GM12878 (cell line): Measurements from ENCODE around the gene GRXCR2. TPM values are rescaled to one million over a fixed set of nuclear protein-coding genes. Genes with fewer than 3 reads are reported as not detected.

Experiments
- ATAC-seq: fragments of 200-7000 bp; cut with Tn5 transposase; 3 replicates; pipeline ENCODE4 v1.9.1; 2020; ENCODE audit warnings: mild to moderate bottlenecking, moderate library complexity
- BruUV-seq: library from RNA; stranded (reverse); fragments of 400-500 nt; replicated peaks from 2 replicates; lab custom pipeline; 2021; lab: Mats Ljungman, UMichigan
- CTCF ChIA-PET: fragments of 300-600 bp; sonication (Branson Sonifier 250); formaldehyde crosslinking; extraction: SDS; loops from one replicate; lab custom pipeline; 2021; ENCODE audit warnings: inconsistent platforms; lab: Yijun Ruan, JAX
- POLR2A ChIA-PET: fragments of 350-600 bp; formaldehyde crosslinking; extraction: SDS; loops from one replicate; lab custom pipeline; 2021; ENCODE audit warnings: inconsistent platforms; lab: Charles Lee
- RAD21 ChIA-PET: fragments of 300-600 bp; sonication (Branson Sonifier 250); formaldehyde crosslinking; loops from one replicate; lab custom pipeline; 2023; ENCODE audit warnings: antibody characterized with exemption; ENCODE audit not compliant: unreplicated experiment; lab: Charles Lee
- SMC1A ChIA-PET: fragments of 300-600 bp; sonication (Branson Sonifier 250); formaldehyde crosslinking; loops from one replicate; lab custom pipeline; 2023; ENCODE audit not compliant: unreplicated experiment, uncharacterized antibody; lab: Charles Lee
- DNase-seq: peaks from one replicate; pipeline ENCODE4 v3.0.0-alpha.2; 2011; ENCODE audit warnings: low read depth, low spot score
- FAIRE-seq: peaks from 3 replicates; lab custom pipeline; 2011; peaks lifted over from hg19 to GRCh38; lab: Jason Lieb, UNC
- H2AFZ ChIP-seq: 2 replicates; pipeline ENCODE4 v1.6.0; 2011; ENCODE audit warnings: low read depth, low read length, control low read depth; ENCODE audit not compliant: control insufficient read depth
- H3K27ac ChIP-seq: 2 replicates; pipeline ENCODE4 v1.5.1; 2011; ENCODE audit warnings: control low read depth; ENCODE audit not compliant: control insufficient read depth, insufficient read depth
- H3K27me3 ChIP-seq, 2 experiments: replicated peaks in 1 of 2; 2 replicates each; pipeline versions ENCODE4 v1.6.0 to v1.6.1; 2011; ENCODE audit warnings: low read length in 1 of 2; ENCODE audit not compliant: control insufficient read depth in 2 of 2, insufficient read depth in 2 of 2
- H3K36me3 ChIP-seq, 2 experiments: 2 replicates each; pipeline ENCODE4 v1.5.1; 2011; ENCODE audit warnings: low read length in 1 of 2; ENCODE audit not compliant: control insufficient read depth in 2 of 2, insufficient read depth in 2 of 2
- H3K4me1 ChIP-seq: 2 replicates; pipeline ENCODE4 v1.6.1; 2011; ENCODE audit warnings: mild to moderate bottlenecking, low read length, moderate library complexity, mixed read lengths; ENCODE audit not compliant: control insufficient read depth, insufficient read depth
- H3K4me2 ChIP-seq: 2 replicates; pipeline ENCODE4 v1.6.0; 2011; ENCODE audit warnings: control low read depth; ENCODE audit not compliant: control insufficient read depth, insufficient read depth
- H3K4me3 ChIP-seq: fragments of 200-600 bp; sonication (generic); 2 replicates; pipeline ENCODE4 v1.5.1; 2016
- H3K79me2 ChIP-seq: 2 replicates; pipeline ENCODE4 v1.6.0; 2011; ENCODE audit warnings: low read length; ENCODE audit not compliant: control insufficient read depth, insufficient read depth
- H3K9ac ChIP-seq: 2 replicates; pipeline ENCODE4 v1.8.0; 2011; ENCODE audit warnings: low read length, control low read depth, mixed read lengths; ENCODE audit not compliant: control insufficient read depth, insufficient read depth
- H3K9me3 ChIP-seq: replicated peaks from 3 replicates; pipeline ENCODE4 v1.5.1; 2011; ENCODE audit warnings: mild to moderate bottlenecking, low read length; ENCODE audit not compliant: control insufficient read depth, insufficient read depth
- H4K20me1 ChIP-seq: 2 replicates; pipeline ENCODE4 v1.6.0; 2011; ENCODE audit not compliant: control insufficient read depth, insufficient read depth
- BHLHE40 ChIP-seq, 2 experiments: fragments of 450-650 bp in 1 of 2; IDR thresholded peaks; 2 replicates each; pipeline ENCODE4 v1.6.1; 2011 to 2017; ENCODE audit warnings: low read depth in 2 of 2, borderline replicate concordance in 1 of 2, improper control_type of control experiment in 1 of 2, low read length in 1 of 2, mild to moderate bottlenecking in 1 of 2
- ETV6 ChIP-seq, 2 experiments: fragments of 450-650 bp in 1 of 2; IDR thresholded peaks in 1 of 2; conservative IDR thresholded peaks in 1 of 2; 2 replicates each; pipeline ENCODE4 v1.6.1; 2014; ENCODE audit warnings: antibody characterized with exemption in 1 of 2, borderline replicate concordance in 1 of 2, low read depth in 1 of 2, mild to moderate bottlenecking in 1 of 2, moderate library complexity in 1 of 2
- HCFC1 ChIP-seq: fragments of 150-350 bp; IDR thresholded peaks from 2 replicates; pipeline ENCODE4 v1.6.1; 2014; ENCODE audit warnings: low read length
- IKZF2 ChIP-seq, 2 experiments: fragments of 450-650 bp; IDR thresholded peaks; 2 replicates each; pipeline ENCODE4 v1.6.1; 2017; ENCODE audit warnings: mild to moderate bottlenecking in 2 of 2, moderate library complexity in 2 of 2
- KDM1A ChIP-seq: fragments of 200-600 bp; sonication (generic); IDR thresholded peaks from 2 replicates; pipeline ENCODE4 v1.6.1; 2016; ENCODE audit warnings: borderline replicate concordance
- RUNX3 ChIP-seq: IDR thresholded peaks from 2 replicates; pipeline ENCODE4 v1.6.1; 2012; ENCODE audit warnings: low read length, inconsistent platforms
- STAT3 ChIP-seq: IDR thresholded peaks from 2 replicates; pipeline ENCODE4 v1.6.1; 2011; ENCODE audit warnings: low read depth, low read length, improper control_type of control experiment
- SUZ12 ChIP-seq: fragments of 200-600 bp; sonication (generic); IDR thresholded peaks from one replicate; pipeline ENCODE4 v1.6.1; 2018; ENCODE audit warnings: antibody characterized with exemption, mild to moderate bottlenecking; ENCODE audit not compliant: unreplicated experiment
- TARDBP ChIP-seq: IDR thresholded peaks from 2 replicates; pipeline ENCODE4 v1.6.1; 2016; ENCODE audit warnings: borderline replicate concordance
- TCF3 ChIP-seq: IDR thresholded peaks from 2 replicates; pipeline ENCODE4 v1.6.1; 2012; ENCODE audit warnings: low read depth, mild to moderate bottlenecking, low read length, borderline replicate concordance; ENCODE audit not compliant: insufficient read depth
- WRNIP1 ChIP-seq: IDR thresholded peaks from 2 replicates; pipeline ENCODE4 v1.6.1; 2011; ENCODE audit warnings: low read depth, low read length, improper control_type of control experiment, borderline replicate concordance
- ZNF687 ChIP-seq: fragments of 450-650 bp; IDR thresholded peaks from 2 replicates; pipeline ENCODE4 v1.6.1; 2017; ENCODE audit warnings: mild to moderate bottlenecking, moderate library complexity
- WGBS: methylation state at CpG from one replicate; pipeline ENCODE4 v1.1.6; 2016; ENCODE audit warnings: low lambda C conversion rate; ENCODE audit not compliant: insufficient replicate concordance, insufficient coverage; ENCODE audit errors: missing lambda C conversion rate; 5-methylcytosine and 5-hydroxymethylcytosine counted together
- in situ Hi-C: fragments of 300-500 bp; cut with MboI; formaldehyde crosslinking; loops from 9 replicates; pipeline ENCODE4 v1.14.3; 2018; ENCODE audit warnings: mixed read lengths
- intact Hi-C: fragments of 100-400 bp; cut with micrococcal nuclease; formaldehyde crosslinking; loops from one replicate; pipeline ENCODE4 v1.14.2; 2022; ENCODE audit not compliant: unreplicated experiment
- polyA plus RNA-seq, 11 experiments: library from polyadenylated mRNA; depleted of rRNA in 4 of 11; unstranded in 6 of 11; stranded (reverse) in 5 of 11; fragments of >200 nt; fragmentation: Nextera tagmentation in 4 of 11; fragmentation: Illumina TruSeq in 1 of 11; extraction: Ambion mirVana in 4 of 11; extraction: Trizol in 1 of 11; gene quantifications; 1 replicate in 1 of 11; 2 replicates in 10 of 11; pipeline versions ENCODE4 v1.2.1 to v1.2.3, GENCODE V29; 2011 to 2016; ENCODE audit warnings: inconsistent platforms in 2 of 11, missing spikeins in 2 of 11, low read depth in 1 of 11
- total RNA-seq, 4 experiments: library from RNA; depleted of rRNA in 3 of 4; stranded (reverse); fragments of >200 nt in 3 of 4; fragmentation: Illumina TruSeq in 1 of 4; extraction: Trizol in 1 of 4; gene quantifications; 2 replicates each; pipeline versions ENCODE4 v1.2.1 to v1.2.3, GENCODE V29; 2013 to 2021

Gene GRXCR2
- total and polyA plus RNA-seq, 10 of the 15 experiments (the other 5 are each of a cell fraction or from before 2014, with no cell fraction given) = not detected

- intact Hi-C loops = loop anchor here (10.0 kb wide), 1 partner anchor 244 kb away; no protein-coding TSS in a partner anchor
- Histone ChIP-seq H3K27me3 (no peaks in the 10 kb centered on the region), H3K9me3 (no peaks in the 10 kb centered on the region), H2AFZ (no peak overlapping the region), H3K4me2 (no peak overlapping the region), H3K79me2 (no peaks in the 10 kb centered on the region), H3K36me3 (no peaks in the 10 kb centered on the region), H4K20me1 (no peaks in the 10 kb centered on the region), H3K4me3 (no peak overlapping the region), H3K27ac (no peak overlapping the region), H3K9ac (no peak overlapping the region), H3K4me1 (no peaks in the 10 kb centered on the region)
- SMC1A ChIA-PET = no interaction called here
- 43% methylated on average over 4 of the region's 4 CpGs for WGBS
- ATAC-seq (no peak), DNase-seq (no peak), FAIRE-seq (no peak)
- CTCF ChIA-PET = no interaction called here
- RAD21 ChIA-PET = no interaction called here
- in situ Hi-C loops = no loop called here
- no peak for TF ChIP-seq STAT3
- no peak for TF ChIP-seq IKZF2 (IDR thresholded peaks at IDR 0.05)
- no peak for TF ChIP-seq BHLHE40 (IDR thresholded peaks at IDR 0.05; ENCODE audit: borderline replicate concordance in 1 of 2, low read depth in 2 of 2, low read length in 1 of 2)
- TF ChIP-seq HCFC1 = no peak
- no peak for TF ChIP-seq RUNX3
- no peak for TF ChIP-seq SUZ12
- TF ChIP-seq ZNF687 = no peak
- TF ChIP-seq TARDBP = no peak
- no peak for TF ChIP-seq WRNIP1
- TF ChIP-seq ETV6 (conservative IDR thresholded peaks at IDR 0.05 in 1 of 2, IDR thresholded peaks at IDR 0.05 in 1 of 2; ENCODE audit: borderline replicate concordance in 1 of 2, low read depth in 1 of 2) = no peak
- TF ChIP-seq TCF3 = no peak
- TF ChIP-seq KDM1A = no peak
- BruUV-seq = no TSS peak
- POLR2A ChIA-PET = no interaction called here
These were observed 54.2 kb downstream of the GRXCR2 start for GRCh38 chr5:145818604-145819003.
